ENCODE results near the gene PIK3R1. TPM values are rescaled to one million over a fixed set of nuclear protein-coding genes. Genes with fewer than 3 reads are reported as not detected.

The PIK3R1 gene
- total RNA-seq, 1 experiment from 2014 or later: 60.0 TPM

DNA sequence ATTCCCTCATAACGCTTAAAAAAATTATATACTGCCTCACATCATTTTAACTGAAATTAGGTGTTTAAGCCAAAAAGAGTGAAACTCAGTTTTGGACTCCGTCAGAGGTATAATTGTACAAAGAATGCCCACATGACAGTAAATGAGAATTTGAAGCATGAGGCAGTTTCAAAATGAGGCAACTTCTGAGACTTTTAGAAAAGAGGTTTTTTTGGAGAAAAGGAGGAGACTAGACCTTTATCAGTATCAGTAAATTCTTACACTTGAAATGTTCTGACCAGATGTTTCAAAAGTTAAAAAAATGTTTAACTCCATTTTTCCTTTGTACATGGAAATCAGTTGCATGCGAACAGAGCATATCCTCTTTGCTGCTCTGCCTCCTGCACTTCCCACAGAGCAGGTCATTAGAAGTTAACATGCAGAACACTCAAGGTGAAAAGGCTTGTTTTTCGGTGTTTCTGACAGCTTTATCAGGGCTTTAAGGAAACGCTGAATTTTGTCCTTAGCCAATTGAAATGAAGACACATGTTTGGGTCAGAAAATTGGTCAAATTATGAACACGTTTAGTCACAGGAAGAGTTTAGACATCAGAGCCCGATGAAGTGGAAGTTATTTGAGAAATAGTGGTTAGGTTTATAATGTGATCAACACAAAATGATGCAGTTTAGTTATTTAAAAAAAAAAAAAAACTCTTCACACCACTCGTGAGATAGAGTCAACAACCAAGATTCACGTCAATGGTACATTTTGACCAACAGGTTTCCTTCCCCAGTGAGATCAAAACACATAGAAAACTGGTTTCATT is 59.5 kb downstream of the PIK3R1 start:
- in situ Hi-C loops (cut with HindIII; ENCODE audit: low pct_unique_long_range_greater_than_20kb, low sequenced_read_pairs): no loop called here
- DNase-seq (ENCODE audit: low read depth, low spot score): no peak

GRCh38 chr5:68276740-68277139 is 61.2 kb downstream of the PIK3R1 start:
- DNase-seq (ENCODE audit: low read depth, low spot score): no peak
- in situ Hi-C loops (cut with HindIII; ENCODE audit: low pct_unique_long_range_greater_than_20kb, low sequenced_read_pairs): no loop called here

DNA sequence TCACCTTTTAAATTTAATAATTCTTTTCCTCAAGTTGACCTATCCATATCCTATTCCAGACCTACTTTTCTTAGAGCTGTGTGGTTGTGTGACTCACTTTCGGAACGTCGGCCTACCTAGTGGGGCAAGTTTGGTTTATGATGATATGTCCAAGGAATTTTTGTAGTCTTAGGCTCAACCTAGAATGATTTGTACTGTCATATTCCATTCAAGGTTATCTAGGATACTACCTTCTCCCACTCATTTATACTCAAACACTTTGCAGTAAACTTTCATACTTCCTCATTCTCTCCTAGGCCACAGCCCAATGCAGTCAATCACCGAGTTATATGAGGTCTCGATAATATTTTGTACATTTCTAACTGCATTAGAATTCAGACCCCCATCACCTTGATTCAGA is 61.9 kb downstream of the PIK3R1 start:
- DNase-seq (ENCODE audit: low read depth, low spot score): no peak
- in situ Hi-C loops (cut with HindIII; ENCODE audit: low pct_unique_long_range_greater_than_20kb, low sequenced_read_pairs): no loop called here

DNA sequence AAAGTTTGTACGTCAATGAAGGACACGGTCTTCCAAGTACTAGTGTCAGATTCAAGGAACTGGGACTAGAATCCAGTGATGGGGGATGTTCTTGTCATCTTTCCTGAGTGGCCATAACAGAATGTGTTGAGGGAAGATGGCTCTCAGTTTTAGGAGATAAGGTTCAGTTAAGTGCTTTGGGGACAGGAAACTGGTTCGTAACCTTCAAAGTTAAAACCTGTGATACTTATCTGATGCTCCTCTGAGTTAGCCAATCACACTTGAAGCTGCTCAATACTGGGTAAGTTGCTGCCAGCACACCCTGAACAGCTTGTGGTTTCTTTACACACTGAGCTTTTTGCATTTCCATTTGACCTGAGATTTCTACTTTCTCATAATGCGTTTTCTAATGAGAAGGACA is 64.4 kb downstream of the PIK3R1 start:
- in situ Hi-C loops (cut with HindIII; ENCODE audit: low pct_unique_long_range_greater_than_20kb, low sequenced_read_pairs): no loop called here
- no peak for DNase-seq (ENCODE audit: low read depth, low spot score)

DNA sequence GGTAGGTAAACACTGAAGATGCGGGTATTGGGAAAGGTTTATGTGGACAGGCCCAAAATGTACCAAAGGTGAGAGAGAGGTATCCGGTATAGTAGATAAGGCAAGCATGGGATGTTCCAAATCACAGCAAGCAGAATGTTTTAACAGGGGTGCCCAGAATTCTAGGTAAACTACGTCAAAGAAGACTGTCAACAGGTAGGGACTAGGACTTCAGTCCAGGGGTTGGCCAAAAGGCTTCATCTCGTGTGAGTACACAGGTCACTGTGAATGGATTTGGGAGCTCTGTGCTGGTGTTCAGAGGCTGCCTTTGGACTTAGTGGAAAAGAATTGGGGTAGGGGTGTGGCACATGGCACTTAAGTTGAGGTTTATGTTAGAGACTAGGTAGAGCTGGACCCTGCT is 66.4 kb downstream of the PIK3R1 start:
- in situ Hi-C loops (cut with HindIII; ENCODE audit: low pct_unique_long_range_greater_than_20kb, low sequenced_read_pairs): no loop called here
- no peak for DNase-seq (ENCODE audit: low read depth, low spot score)

GRCh38 chr5:68283766-68284165 is 68.2 kb downstream of the PIK3R1 start:
- in situ Hi-C loops (cut with HindIII; ENCODE audit: low pct_unique_long_range_greater_than_20kb, low sequenced_read_pairs): no loop called here
- DNase-seq (ENCODE audit: low read depth, low spot score): no peak

GRCh38 chr5:68285075-68285840 is 69.7 kb downstream of the PIK3R1 start:
- in situ Hi-C loops (cut with HindIII; ENCODE audit: low pct_unique_long_range_greater_than_20kb, low sequenced_read_pairs): no loop called here

DNA sequence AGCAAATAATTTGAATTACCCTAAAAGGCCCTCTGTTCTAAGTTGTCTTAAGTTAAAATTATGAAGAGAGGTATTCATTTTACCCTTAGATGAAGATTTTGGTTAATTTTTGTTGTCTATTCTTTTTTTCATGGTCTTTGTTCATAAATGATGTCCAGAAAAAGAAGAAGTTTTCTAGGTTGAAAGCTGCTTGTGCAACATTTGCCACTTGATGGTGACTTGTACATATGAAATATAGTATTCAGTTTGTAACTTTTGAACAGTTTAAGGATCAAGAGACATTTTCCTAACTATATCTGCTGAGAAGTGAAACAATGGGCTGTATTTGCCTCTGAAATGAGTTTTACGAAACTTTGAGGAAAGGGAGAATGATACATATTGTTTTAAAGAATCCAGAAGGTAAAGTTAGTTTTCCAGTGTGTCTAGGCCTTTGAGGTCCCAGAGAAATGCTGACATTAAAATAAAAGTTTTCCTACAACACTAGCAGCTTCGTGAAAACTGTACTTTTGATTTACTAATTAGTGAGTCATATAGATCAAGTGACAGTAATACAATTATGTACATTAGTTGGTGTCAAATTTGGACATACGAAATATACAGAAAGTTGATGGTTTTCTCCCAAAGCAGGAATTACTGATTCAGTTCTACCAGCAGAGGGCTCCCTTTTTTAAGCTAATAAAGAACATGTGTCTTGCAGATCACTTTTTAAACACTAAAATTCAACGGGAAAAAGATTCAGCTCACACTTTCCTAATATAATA is 70.5 kb downstream of the PIK3R1 start:
- in situ Hi-C loops (cut with HindIII; ENCODE audit: low pct_unique_long_range_greater_than_20kb, low sequenced_read_pairs): no loop called here
- peak; percentile 62 for DNase-seq (ENCODE audit: low read depth, low spot score)

More at GRCh38 chr5:68285075-68285840, 69.7 kb downstream of the PIK3R1 start:
- no peak for DNase-seq (ENCODE audit: low read depth, low spot score)

DNA sequence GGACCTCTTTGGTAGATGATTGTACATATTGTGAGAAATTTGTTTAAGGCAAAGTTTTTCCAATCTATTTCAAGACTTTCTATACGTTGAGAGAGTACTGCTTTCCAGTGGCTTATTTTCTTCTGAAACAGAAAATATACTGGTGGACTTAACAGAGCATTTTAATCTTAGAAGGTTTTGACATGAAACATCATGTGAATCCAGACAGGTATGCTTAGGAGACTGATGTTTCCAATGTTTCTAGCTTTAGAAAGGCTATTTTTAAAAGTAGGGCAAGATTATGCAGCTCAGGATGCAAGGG is 71.0 kb downstream of the PIK3R1 start:
- in situ Hi-C loops (cut with HindIII; ENCODE audit: low pct_unique_long_range_greater_than_20kb, low sequenced_read_pairs): no loop called here
- no peak for DNase-seq (ENCODE audit: low read depth, low spot score)

DNA sequence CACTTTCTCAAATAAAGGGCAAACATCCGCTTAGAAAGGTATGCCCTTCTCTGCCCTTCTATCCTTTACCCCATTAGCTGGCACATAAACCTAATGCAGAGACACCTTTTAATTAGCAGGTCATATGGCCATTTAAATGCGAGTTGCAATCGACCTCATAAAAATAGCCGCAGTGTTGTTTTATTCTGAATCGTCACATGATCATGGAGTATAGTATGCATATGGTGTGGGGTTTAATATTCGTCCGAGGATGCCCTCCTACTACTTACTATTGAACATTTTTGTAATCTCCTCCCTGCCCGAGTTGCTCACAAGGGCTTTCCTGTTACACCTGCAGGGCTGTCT is 72.0 kb downstream of the PIK3R1 start:
- DNase-seq (ENCODE audit: low read depth, low spot score): no peak
- in situ Hi-C loops (cut with HindIII; ENCODE audit: low pct_unique_long_range_greater_than_20kb, low sequenced_read_pairs): no loop called here

DNA sequence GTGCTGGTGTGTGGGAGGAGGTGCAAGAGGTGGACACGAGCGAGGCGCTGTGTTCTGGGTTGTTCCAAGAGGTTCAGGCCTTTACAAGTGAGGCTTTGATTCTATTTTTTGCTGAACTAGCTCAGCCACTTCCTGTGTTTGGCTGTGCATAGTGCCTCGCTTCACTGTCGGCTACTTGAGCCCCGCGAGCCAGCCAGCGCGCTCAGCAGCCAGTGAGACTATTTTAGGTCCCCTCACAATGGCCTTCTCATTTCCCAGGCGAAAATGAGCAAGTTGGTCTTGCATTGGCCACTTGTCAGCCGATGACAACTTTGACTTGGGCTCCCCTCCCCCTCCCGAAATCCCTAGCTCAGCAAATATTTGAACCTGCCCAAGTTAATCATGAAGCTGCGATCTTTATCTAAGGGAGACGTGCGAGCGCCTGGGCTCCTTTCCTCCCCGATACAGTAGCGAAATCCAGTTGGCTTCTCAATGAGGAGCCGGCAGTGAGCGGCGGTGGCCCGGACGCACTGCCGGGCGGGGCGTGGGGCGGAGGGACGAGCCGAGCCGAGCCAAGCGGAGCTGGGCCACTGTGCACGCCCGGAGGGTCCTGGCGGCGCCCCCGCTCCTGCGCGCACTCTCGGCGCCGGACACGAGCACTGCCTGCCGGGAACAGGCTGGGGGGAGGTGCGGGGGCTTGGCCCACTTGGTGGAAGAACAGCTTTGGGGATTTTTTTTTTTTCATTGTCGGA is 72.6 kb downstream of the PIK3R1 start:
- peak; percentile 83 for DNase-seq (ENCODE audit: low read depth, low spot score)
- in situ Hi-C loops (cut with HindIII; ENCODE audit: low pct_unique_long_range_greater_than_20kb, low sequenced_read_pairs): no loop called here

DNA sequence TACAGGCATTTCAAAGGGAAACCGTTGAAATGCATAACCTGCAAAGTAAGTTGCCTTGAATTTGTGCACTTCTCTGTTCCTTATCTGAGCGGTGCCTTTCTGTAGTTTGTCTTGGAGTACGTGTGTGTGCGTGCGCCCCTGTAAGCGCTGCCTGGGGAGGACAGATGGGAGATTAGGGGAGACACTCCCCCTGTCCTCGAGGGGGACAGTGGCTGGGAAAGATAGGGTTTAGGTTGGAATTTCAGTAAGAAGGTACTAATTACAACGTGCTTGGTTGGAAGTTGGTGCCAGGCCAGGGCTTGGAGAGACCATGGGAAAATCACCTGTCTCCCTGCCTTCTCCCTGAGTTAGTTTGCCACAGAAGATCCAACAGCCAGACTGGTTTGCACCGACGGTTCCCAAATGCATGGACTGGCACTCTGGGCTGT is 73.2 kb downstream of the PIK3R1 start:
- DNase-seq (ENCODE audit: low read depth, low spot score): no peak
- in situ Hi-C loops (cut with HindIII; ENCODE audit: low pct_unique_long_range_greater_than_20kb, low sequenced_read_pairs): no loop called here

- in situ Hi-C loops (cut with HindIII; ENCODE audit: low pct_unique_long_range_greater_than_20kb, low sequenced_read_pairs): no loop called here
- no peak for DNase-seq (ENCODE audit: low read depth, low spot score)
Observed at GRCh38 chr5:68289498-68289897, 73.9 kb downstream of the PIK3R1 start.

DNA sequence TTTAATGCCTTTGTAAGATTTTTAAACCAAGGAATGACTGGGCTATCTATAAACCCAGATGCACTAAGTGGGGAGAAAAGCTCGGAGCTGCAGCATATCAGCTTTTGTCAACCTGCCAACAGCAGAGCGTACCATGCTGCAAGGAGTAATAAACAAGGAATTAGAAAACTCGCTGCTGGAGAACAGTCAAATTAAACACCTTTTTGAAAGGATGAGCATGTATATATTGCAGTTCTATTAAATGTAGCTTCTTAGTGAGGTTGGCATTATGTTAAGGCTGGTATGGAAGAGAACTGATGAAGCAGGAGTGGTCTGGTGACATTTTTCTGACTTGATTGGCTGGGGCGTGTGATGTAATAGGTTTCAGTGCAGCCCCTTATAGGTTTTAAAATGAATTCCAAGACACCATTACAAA is 74.7 kb downstream of the PIK3R1 start:
- DNase-seq (ENCODE audit: low read depth, low spot score): no peak
- in situ Hi-C loops (cut with HindIII; ENCODE audit: low pct_unique_long_range_greater_than_20kb, low sequenced_read_pairs): no loop called here

DNA sequence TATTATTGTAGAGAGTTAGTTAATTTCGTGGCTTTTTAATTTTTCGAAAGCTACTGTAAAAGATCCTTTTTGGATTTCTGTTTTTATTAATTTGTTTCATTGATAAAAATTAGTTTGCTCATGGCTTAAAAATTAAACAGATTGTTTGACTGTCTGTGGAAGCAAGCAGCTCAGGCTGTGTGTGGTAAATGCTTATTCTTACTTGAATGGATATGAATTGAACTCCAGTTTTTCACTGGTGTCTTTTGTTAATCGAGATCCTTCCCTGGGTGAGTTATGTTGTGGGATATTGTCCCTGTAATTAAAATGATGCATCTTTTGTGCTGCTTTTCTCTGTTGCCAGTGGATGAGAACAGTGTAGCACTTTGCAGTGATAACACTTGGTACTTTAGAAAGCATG is 75.3 kb downstream of the PIK3R1 start:
- no peak for DNase-seq (ENCODE audit: low read depth, low spot score)
- in situ Hi-C loops (cut with HindIII; ENCODE audit: low pct_unique_long_range_greater_than_20kb, low sequenced_read_pairs): no loop called here

GRCh38 chr5:68292316-68292715 is 76.8 kb downstream of the PIK3R1 start:
- in situ Hi-C loops (cut with HindIII; ENCODE audit: low pct_unique_long_range_greater_than_20kb, low sequenced_read_pairs): no loop called here
- no peak for DNase-seq (ENCODE audit: low read depth, low spot score)

DNA sequence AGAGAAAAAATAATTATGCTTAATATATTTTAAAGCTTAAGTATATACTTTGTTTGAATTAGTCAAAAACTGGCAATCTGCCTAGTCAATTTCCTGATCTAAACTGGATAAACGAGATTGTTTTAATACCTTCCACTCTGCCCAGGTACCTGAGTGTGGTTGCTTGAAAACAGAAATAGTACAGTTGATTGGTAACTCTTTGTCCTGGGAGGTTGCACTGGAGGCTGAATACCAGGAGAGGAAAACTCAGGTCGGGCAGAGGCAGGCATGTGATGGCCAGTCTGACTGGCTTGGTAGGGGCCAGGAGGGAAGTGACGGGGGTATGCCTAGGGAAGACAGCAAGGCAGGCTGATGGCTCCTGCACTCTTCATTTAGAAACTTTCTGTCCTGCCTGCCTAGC is 80.2 kb downstream of the PIK3R1 start:
- in situ Hi-C loops (cut with HindIII; ENCODE audit: low pct_unique_long_range_greater_than_20kb, low sequenced_read_pairs): no loop called here
- DNase-seq (ENCODE audit: low read depth, low spot score): no peak

- no peak for DNase-seq (ENCODE audit: low read depth, low spot score)
- in situ Hi-C loops (cut with HindIII; ENCODE audit: low pct_unique_long_range_greater_than_20kb, low sequenced_read_pairs): no loop called here
Observed at GRCh38 chr5:68296895-68297294, 81.3 kb downstream of the PIK3R1 start.
